Stimulated activated CD4-positive, alpha-beta T cell treated with anti-CD3 and anti-CD28 coated beads, Interleukin-4, amount 100 ng/mL, for 4 hours (primary cell): ENCODE results near the gene TTC28.
"Not testable (repeated sequence)": the region's sequence is repeated elsewhere in the genome, so short reads cannot be mapped to it uniquely, and the experiment has no call there.

Experiments used
- DNase-seq, 2 experiments: peaks; one replicate each; pipeline ENCODE4 v3.0.0-alpha.2; 2020

Gene TTC28

DNA sequence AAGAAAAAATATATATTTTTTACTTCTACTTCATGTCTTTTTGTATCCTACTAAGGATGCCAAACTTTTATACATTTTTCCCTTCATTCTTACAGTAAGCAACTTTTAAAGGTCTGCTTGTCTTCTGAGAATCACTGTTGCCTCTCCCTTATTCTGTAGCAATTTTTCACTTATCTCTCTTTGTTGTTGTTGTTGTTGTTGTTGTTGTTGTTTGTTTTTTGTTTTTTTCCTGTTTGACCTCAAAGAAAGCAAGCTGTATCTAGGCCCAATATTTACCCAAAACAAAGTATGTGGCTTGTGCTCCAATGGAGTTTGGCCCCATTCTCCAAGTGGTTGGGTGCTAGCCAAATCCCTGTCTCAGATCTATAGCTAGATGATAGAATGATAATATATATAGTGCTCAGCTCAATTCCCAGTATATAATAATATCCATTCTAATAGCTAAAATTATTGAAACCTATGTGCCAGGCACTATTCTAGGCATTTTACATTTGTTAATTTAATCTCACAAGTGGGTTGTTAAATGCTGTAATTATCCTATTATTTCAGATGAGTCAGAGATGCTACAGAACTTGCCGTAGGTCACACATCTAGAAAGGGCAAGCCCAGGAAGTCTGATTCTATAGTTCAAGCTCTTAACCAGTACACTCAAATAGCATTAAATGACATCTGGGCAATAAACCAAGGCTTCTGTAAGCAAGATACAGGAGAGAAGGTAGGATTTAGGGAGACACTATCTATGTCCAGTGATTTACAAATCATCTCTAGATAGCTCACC is 555.5 kb downstream of the TTC28 start:
- DNase-seq: no peak

DNA sequence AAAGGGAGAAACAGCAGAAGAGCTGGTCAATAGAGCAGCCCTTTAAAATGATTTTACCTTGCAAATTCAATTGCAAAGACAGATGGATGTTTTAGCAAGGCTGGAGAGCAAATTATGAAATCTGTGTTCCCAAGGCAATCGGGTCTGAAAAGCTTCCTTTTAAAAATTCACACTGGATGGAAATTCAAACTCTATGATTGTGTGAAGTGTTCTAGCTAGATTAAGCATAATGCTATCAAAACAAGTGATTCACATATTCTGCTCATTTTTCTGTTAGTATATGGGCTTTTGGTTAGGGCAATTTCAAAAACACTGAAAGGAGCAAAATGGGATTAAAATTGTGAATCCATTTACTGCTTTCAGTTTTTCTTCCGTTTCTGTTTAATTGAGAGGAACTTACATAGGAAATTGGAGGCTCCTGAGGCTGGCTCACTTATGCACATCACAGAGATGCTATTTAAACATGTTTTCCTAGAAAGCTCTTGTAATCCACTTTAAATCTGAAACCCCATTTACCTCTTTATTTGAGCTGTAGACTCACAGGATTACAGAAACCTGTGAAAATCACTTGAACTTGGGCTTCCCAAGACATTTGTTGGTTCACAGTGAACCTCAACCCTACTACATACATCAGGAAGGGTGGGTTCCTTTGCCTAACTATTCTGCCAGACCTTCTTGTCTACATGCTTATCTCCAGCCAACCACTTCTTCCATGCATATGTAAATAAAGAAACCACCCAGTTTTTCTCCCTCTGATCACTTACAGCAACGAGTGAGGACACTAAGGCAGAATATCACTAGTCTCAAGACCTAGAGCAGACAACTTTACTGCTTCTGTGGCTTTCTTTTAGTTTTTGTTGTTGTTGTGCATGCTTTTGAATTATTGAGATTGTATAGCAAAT is 558.7 kb downstream of the TTC28 start:
- DNase-seq: no peak

DNA sequence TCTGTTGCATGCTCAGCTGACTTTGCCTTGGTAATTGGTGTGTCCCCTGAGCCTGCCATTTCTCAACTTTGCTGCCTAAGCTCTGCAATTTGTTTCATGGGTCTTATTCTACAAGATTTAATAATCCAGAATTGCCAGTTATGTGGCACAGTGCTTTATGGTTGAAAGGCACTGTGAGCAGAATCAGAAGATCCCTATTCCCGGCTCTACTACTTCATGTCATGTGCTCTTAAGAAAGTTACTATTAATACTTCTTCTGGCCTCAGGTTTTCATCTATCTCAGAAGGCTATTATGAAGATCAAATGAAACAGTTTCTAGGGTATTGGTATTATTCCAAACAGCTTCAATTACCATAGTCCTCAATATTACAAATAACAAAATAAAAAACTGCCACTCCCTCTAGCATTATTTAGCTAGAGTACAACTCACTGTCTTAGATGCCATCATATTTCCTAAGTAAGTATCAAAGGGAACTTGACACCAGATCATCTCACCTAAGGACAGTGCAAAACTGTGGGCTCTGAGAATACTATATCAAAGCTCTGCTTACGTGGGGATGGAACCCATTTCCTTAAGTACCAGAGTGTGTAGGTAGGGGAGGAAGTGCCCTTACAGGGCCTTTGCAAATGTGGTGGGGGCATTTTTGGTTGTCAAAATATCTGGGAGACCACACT is 560.5 kb downstream of the TTC28 start:
- no peak for DNase-seq

DNA sequence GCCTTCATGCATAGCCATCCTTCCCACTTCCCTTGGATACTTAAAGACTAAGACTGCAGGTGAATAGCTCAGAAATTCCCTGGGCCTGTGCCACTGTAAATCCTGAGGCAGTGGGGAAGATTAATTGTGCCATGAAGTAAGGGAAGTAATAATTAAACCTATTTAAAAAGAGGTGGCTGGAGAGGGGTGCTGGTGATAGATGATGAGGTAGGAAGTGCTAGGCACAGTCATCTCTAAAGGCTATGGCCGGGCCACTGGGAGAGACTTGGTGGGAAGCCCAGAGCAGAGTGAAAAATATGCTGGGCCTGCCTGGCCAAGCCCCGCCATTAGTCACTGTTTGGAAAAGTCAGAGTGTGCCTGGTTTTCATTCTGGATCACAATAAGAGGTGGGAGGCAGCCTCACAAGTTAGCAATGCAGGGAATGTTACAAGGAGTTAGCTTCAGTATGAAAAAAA is 563.4 kb downstream of the TTC28 start:
- no peak for DNase-seq

DNA sequence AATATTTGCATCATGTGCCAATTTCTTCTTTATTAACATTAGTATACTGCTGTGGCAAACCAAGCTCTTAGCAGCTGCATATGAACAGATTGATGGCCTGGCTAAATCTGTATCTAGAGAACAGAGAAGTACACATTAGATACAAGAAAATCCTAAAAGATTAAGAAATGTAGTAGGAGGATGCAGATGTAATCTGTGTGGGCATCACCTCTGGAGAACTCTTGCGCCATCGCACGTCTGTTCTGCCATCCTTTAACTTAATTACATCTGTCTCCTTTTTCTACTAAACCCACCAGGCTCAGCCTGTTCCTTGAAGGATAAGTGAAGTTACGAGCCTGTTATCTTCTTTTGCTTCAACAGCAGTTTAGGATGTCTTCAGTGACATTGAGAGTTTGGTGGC is 564.2 kb downstream of the TTC28 start:
- no peak for DNase-seq

DNA sequence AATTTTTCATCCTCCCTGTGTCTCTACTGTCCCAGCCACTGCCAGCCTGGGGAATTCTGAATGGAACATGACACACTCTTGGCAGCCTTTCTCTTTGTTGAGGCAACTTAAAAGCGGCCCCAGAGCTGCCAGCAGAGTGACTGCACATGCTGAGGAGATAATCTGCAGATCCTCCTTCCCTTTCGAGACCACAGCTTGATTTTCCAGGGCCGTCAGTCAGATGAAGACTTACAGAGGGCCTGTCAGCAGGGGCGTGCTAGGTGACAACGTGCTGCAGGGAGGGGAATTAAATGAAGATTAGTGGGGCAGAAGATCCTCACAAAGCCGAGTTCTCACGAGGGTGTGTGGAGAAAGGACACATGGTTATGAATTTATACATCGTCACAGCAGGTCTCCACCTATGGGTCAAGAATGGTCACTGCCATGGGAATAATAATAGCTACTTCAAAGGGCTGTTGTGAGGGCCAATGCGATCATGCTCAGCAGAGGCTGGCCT is 567.0 kb downstream of the TTC28 start:
- no peak for DNase-seq

DNA sequence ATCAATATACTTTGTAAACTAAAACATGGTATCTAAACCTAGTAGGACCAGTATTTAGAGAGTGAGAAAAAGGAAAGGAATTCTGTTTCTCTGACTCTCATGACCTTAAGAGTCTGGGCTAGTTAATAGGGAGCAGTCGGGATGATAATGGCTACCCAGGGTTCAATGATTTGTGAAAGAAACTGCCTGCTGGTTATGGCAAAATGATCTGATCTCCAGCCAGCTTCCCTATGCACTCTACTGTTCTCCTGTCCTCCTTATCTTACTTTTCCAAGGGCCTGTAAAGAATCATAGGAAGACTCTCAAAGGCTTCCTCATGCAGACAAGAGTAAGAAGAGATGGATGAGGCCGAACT is 567.5 kb downstream of the TTC28 start:
- no peak for DNase-seq

DNA sequence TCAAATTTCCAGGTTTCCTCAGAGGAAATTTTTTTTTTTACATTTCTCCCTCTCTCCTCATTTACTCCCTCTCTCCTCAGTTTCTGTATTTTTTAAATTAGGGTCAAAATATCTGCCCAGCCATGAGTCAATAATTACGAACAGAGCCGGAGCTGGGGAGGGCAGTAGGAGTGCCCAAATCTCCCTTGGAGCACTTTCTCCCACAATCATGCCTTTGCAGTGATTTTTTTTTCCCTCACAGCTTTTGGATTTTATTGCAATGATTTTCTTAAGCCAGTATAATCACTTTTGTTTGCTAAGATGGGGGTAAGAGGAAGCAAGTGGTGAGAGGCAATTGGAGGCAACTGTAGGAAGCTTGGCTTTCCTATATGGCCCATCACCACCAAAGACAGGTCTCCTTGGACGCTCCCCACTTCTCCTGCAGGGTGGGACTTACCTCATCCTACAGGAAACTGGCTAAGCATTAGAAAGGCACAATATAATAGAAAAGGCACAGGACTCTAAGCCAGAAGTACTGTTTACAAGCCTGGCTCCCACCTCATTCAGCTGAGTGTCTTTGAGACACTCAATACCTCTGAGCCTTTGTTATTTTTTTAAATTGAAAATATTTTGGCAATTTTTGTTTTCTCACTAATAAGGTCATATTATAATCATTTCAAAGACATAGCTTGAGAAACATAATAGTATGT is 568.0 kb downstream of the TTC28 start:
- DNase-seq: no peak

DNA sequence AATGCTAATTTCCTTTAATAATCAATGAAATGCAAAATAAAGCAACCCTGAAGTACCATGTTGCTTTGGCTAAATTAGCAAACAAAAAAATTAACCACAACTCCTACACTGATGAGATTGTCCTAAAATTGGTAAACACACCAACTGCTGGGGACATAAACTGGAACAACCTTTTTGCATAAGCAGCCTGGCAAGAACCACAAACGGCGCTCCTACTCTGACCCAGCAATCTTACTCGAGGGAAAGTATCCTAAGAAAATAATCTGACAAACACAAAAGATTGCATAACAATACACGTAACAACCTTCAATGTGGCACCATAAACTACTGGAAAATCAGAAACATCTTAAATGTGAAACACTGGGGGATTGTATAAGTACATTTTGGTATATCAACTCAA is 570.8 kb downstream of the TTC28 start:
- DNase-seq: no peak

DNA sequence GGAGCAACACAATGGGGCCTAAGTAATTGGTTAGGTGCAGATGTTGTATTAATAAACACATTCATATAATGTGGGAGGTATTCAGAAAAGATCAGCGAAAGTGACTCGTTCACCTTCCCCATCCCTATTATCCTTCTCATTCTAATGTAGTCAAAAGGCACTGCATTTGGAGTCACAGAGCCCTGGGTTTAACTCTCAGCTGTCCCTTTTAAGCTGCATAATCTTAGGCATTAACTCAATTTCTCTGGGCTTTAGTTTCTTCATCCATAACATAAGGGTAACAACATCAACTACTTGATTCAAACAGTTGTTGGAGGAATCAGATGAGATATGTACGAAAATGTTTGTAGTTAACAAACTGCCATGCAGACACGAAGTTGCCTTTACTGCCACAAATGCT is 573.0 kb downstream of the TTC28 start:
- DNase-seq: no peak

DNA sequence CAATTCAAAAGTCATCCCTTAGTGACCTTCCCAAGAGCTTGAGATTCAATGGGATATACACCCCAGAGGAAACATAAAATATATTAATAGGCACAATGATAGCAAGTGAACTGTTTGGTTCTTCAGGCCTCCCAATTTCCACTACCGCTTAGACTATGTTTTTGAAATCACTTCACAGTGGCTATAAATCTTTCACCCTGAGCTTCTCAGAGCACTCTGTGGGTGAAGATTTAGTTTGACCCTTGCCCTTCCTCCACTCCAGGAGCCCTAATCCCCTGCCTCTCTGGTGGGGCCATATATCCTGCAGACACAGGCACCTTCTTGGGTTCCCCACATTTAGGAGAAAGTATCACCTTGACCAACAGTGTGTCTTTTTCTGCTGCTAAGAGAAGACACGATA is 573.7 kb downstream of the TTC28 start:
- DNase-seq: no peak

DNA sequence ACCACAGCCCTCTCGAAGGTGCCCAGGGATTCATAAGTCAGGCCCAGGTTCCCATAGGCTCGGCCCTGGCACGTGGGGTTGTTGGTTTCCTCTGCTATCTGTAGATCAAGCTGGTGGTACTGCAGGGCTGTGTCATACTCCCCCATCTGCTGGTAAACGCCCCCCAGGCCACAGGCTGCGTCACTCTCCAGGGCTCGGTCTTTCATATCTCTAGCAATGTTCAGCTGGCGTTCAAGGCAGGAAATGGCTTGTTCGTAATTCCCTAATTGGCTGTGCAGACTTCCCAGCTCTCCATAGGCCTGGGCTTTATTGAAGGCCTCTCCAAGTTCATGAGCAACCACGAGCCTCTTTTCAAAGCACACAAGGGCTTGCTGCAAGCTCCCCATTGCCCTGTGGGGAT is 574.2 kb downstream of the TTC28 start:
- DNase-seq: no peak

DNA sequence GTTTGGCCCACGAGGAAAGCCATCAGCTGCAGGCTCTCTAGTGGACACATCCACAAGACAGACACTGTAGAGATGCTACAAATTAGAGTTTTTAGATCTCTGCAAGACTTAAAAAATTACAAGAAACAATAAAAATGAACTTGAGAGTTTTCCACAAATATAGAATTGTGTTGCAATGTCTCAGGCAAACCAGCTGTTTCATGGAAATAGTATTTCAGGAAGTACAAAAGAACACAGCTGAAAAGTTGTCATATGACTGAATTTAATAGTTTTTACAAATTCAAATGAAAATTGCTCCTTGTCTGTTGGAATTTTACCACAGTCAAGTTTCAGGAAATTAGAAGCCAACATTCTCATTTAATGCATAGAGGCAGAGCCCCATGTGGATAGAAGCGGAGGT is 576.0 kb downstream of the TTC28 start:
- no peak for DNase-seq

DNA sequence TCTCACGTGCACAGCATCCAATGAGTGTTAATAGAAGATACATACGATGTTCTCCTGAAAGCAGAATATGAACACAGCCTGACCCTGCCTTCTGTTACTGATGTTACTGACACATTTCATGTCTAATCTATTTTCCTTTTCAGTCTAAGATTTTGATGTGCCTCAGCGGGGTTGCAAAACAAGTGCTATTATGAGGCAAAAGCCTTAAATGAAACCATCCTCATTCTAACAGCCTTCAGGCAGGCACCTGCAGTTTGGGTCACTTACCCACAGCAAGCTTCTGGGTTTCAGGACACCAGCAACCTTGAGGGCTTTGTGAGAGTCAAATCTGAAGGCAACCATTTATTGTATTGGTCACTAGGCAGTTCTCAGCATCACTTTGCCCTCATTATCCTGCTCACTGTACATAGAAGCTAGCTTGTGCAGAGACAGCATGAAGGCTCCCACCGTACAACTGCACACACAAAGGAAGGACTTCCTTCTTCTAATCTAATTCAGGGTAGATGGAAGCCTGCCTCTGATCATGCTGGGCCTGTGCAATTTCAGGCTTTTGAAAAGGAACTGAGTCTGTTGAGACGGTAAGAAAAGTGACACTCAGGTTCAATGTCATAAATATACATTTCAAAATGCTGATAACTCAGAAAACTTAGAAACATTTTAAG is 577.4 kb downstream of the TTC28 start:
- DNase-seq: no peak

DNA sequence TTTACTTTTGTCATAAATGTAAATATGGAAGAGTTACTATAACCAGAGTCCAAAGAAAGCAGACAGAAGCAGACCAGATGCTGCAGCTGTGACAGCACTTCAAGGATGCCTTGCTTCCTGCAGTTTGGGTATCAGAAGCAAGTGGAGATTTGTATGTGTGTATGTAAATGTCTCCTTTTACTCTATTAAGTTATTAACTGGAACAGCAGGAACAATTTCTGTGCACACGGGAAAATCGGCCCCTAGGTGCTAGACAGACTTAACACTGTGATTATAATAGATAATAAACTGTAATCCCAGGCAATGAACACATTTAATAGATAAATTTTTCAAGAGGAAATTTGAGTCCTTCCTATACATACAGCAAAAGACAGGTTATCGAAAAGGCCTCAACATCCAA is 582.0 kb downstream of the TTC28 start:
- DNase-seq: no peak

DNA sequence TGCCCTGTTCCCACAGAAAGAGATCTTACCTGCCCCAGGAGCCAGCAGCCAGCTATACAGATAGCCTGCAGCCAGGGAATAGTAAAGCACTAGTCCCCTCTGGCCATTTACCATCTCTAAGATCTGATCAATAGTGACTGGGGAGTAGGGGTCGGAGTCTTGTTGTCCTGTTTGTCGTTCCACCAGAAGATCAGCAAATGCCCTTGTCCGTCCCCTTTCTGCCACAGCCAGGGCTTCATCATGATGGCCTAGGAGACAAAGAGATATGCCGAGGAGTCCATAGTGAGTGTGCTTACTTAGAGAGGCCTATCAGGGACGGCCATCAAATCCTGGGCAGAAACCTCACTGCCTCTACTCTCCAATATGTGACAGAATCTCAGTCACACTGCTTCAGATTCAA is 583.5 kb downstream of the TTC28 start:
- no peak for DNase-seq

DNA sequence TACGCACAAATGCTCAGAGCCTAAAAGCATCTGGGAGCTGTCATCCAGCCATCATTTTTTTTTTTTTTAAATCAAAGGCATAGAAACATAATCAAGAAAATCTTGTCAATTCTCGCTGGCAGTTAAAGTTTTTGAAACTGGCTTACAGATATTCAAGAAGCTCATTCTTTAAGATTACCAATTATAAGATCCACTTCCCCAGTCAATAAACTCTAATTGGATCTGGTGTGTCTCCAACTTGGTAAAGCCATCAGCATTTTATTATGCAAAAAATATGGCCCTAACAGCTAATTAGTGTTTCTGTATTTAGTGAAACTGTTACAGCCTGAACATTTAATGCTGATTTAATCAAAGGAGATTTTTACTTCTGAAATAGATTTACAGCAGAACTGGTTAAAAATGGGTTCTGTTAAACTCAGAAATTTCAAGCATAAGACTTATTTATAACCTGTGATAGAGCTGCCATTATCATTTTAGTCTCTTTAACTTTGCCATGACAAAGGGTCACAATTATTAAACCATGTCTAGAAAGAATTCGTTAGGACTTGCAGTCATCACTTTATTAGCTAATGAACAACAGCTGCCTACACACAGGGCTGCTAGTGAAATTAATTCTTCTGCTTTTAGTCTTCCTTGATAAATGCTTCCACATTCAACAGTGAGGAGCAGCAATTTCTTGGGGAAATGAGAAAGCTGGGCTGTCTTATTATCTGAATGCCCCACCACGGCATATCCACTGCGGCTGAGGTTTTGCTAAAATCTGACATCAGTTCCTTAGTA is 584.1 kb downstream of the TTC28 start:
- DNase-seq: no peak

DNA sequence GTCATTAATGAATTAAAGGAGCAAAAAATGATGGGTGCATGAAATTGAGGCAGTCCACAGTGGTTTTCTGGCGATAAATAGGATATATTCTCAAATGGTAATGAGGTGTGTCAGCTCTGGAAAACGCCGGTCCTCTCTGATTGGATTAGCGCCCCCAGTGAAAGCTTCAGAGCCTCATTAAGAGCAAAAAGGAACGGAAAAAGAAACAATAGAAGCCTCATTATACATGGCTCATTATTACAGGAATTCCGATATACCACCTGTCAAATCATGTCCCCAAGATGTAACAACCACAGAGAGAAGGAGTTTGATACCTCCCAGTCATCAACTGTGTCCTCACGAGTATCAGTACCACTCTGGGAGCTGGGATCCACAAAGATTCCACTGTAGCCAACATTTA is 584.9 kb downstream of the TTC28 start:
- no peak for DNase-seq

DNA sequence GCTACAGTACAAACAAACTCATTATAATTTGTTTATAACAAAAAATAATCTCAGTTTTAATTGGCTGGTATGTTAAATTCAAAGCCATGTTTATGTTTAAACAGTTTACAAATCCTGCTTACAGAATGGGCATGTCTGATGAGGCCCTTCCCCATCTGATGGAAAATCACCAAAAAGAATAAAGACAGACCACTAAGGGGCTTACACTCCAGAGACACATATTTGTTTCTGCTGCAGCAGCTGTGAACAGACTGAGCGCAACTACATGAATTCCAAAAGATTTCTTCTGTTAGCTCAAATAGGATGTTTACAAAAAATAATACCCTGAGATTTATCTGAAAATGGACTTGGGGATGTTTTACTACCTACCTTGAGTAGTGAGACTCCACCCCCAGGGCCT is 585.9 kb downstream of the TTC28 start:
- DNase-seq: no peak

DNA sequence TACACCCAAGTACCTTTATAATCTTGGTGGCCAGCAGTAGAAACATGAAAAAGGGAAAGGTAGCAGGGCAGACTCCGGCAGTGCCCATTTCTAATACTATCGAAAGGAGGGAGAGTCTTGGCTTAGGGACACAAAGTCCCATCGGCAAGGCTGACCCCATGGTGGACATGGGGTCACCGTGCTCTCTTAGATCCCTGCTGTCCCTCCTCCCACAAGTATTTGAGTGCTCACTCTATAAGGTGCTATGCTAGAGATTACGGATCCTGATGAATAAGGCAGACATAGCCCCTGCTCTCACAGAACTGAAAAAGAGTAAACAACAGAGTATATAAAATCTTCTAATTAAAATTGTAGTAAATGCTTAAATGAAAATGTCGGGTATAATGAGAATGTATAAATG is 588.2 kb downstream of the TTC28 start:
- no peak for DNase-seq

DNA sequence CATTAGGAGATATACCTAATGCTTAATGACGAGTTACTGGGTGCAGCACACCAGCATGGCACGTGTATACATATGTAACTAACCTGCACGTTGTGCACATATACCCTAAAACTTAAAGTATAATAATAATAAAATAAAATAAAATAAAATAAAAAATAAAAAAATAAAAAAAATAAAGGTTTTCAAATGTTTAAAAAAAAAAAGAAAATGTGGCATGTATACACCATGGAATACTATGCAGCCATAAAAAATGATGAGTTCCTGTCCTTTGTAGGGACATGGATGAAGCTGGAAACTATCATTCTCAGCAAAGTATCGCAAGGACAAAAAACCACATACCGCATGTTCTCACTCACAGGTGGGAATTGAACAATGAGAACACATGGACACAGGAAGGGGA is 590.1 kb downstream of the TTC28 start:
- not testable (repeated sequence) for DNase-seq

DNA sequence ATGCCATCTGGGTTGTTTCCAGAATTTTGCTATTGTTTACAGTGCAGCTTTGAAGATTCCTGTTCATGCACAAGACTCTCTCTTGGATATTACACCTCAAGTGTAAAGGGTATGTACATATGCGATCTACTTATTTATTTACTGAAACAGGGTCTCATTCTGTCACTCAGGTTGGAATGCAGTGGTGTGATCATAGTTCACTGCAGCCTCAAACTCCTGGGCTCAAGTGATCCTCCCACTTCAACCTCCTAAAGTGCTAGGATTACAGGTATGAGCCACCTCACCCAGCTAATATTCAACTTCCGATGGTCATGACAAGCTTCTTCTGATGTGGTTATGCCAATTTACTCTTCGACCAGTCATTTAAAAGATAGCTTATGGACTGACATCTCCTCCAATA is 602.5 kb downstream of the TTC28 start:
- no peak for DNase-seq
